ACHN (cell line): ENCODE data around the gene RDH12.
"Not testable (repeated sequence)": the region's sequence is repeated elsewhere in the genome, so short reads cannot be mapped to it uniquely, and the experiment has no call there.

Experiments used
- DNase-seq: peaks from one replicate; pipeline ENCODE4 v3.0.0-alpha.2; 2015
- in situ Hi-C: cut with HindIII; loops from 2 replicates; pipeline ENCODE4 v1.10.0; 2017; ENCODE audit warnings: low sequenced_read_pairs, low pct_ligation_motif_present, low pct_unique_long_range_greater_than_20kb

The RDH12 gene

GRCh38 chr14:67698179-67698578, 3.5 kb upstream of the RDH12 start:
- in situ Hi-C loops, result no loop called here
- DNase-seq, result no peak

- DNase-seq, result no peak
- in situ Hi-C loops, result no loop called here
Observed at GRCh38 chr14:67703997-67704396, 2.3 kb downstream of the RDH12 start.

GRCh38 chr14:67704484-67705089, 2.9 kb downstream of the RDH12 start:
- in situ Hi-C loops, result no loop called here
- peak; percentile 60 for DNase-seq

GRCh38 chr14:67705211-67705610, 3.5 kb downstream of the RDH12 start:
- DNase-seq, result no peak
- in situ Hi-C loops, result no loop called here

GRCh38 chr14:67709346-67709745, 7.7 kb downstream of the RDH12 start:
- DNase-seq, in situ Hi-C loops: not testable (repeated sequence)

- in situ Hi-C loops, DNase-seq: not testable (repeated sequence)
Observed at GRCh38 chr14:67709796-67710195, 8.1 kb downstream of the RDH12 start.

- peak; percentile 8 for DNase-seq
- in situ Hi-C loops, result no loop called here
Observed at GRCh38 chr14:67710209-67710608, 8.5 kb downstream of the RDH12 start.

GRCh38 chr14:67717048-67717447, 15.4 kb downstream of the RDH12 start:
- in situ Hi-C loops, result no loop called here
- no peak for DNase-seq

GRCh38 chr14:67718265-67718664, 16.6 kb downstream of the RDH12 start:
- in situ Hi-C loops, result no loop called here

GRCh38 chr14:67719385-67719784, 17.7 kb downstream of the RDH12 start:
- in situ Hi-C loops, DNase-seq: not testable (repeated sequence)

More at GRCh38 chr14:67718265-67718664, 16.6 kb downstream of the RDH12 start:
- DNase-seq, result no peak

GRCh38 chr14:67719866-67720265, 18.2 kb downstream of the RDH12 start:
- no peak for DNase-seq
- in situ Hi-C loops, result no loop called here

- DNase-seq, result no peak
- in situ Hi-C loops, result no loop called here
Observed at GRCh38 chr14:67721875-67722274, 20.2 kb downstream of the RDH12 start.

GRCh38 chr14:67722293-67722692, 20.6 kb downstream of the RDH12 start:
- no peak for DNase-seq
- in situ Hi-C loops, result no loop called here

GRCh38 chr14:67725171-67725570, 23.5 kb downstream of the RDH12 start:
- in situ Hi-C loops, result no loop called here
- no peak for DNase-seq

GRCh38 chr14:67727361-67727760, 25.7 kb downstream of the RDH12 start:
- DNase-seq, result no peak
- in situ Hi-C loops, result no loop called here

GRCh38 chr14:67728258-67728657, 26.6 kb downstream of the RDH12 start:
- in situ Hi-C loops, result no loop called here
- DNase-seq, result no peak

- DNase-seq, result no peak
- in situ Hi-C loops, result no loop called here
Observed at GRCh38 chr14:67729072-67729885, 27.6 kb downstream of the RDH12 start.

- DNase-seq, result no peak
- in situ Hi-C loops, result no loop called here
Observed at GRCh38 chr14:67733616-67734015, 31.9 kb downstream of the RDH12 start.

GRCh38 chr14:67734675-67735074, 33.0 kb downstream of the RDH12 start:
- in situ Hi-C loops, result no loop called here
- DNase-seq, result no peak
